Fibroblast of lung (primary cell): ENCODE results near the gene DPYD. TPM values are rescaled to one million over a fixed set of nuclear protein-coding genes. Genes with fewer than 3 reads are reported as not detected.

Source experiments
- DNase-seq, 2 donors: peaks; one replicate each; pipeline versions ENCODE4 v3.0.0 to v3.0.0-alpha.2; 2010; ENCODE audit warnings: low read depth in 2 of 2
- H2AFZ ChIP-seq: 2 replicates; pipeline ENCODE4 v1.5.1; 2012; ENCODE audit warnings: low read length, control low read depth, inconsistent platforms
- H3K27ac ChIP-seq: 2 replicates; pipeline ENCODE4 v1.5.1; 2011; ENCODE audit warnings: low read length, control low read depth; ENCODE audit not compliant: insufficient read depth
- H3K27me3 ChIP-seq: 2 replicates; pipeline ENCODE4 v1.5.1; 2011; ENCODE audit warnings: mild to moderate bottlenecking, low read length; ENCODE audit not compliant: control insufficient read depth, insufficient read depth
- H3K36me3 ChIP-seq: 2 replicates; pipeline ENCODE4 v1.5.1; 2011; ENCODE audit warnings: low read length; ENCODE audit not compliant: control insufficient read depth, insufficient read depth
- H3K4me1 ChIP-seq: 2 replicates; pipeline ENCODE4 v1.5.1; 2011; ENCODE audit warnings: low read length; ENCODE audit not compliant: control insufficient read depth, insufficient read depth; ENCODE audit errors: extremely low read depth
- H3K4me2 ChIP-seq: 2 replicates; pipeline ENCODE4 v1.5.1; 2011; ENCODE audit warnings: low read length, control low read depth; ENCODE audit not compliant: insufficient read depth; ENCODE audit errors: extremely low read depth
- H3K4me3 ChIP-seq, 4 experiments: fragments of 200-600 bp in 1 of 4; sonication (generic) in 1 of 4; replicated peaks in 1 of 4; 2 replicates each; pipeline ENCODE4 v1.5.1; 2011 to 2016; ENCODE audit warnings: low read length in 4 of 4, low read depth in 3 of 4, mild to moderate bottlenecking in 3 of 4, control low read depth in 2 of 4, inconsistent platforms in 1 of 4, mixed read lengths in 1 of 4; ENCODE audit not compliant: insufficient read depth in 1 of 4; ENCODE audit errors: control extremely low read depth in 1 of 4
- H3K79me2 ChIP-seq: 2 replicates; pipeline ENCODE4 v1.5.1; 2012; ENCODE audit warnings: mild to moderate bottlenecking, low read length, inconsistent platforms; ENCODE audit not compliant: control insufficient read depth, insufficient read depth
- H3K9ac ChIP-seq: 2 replicates; pipeline ENCODE4 v1.5.1; 2011; ENCODE audit warnings: mild to moderate bottlenecking, low read length, control low read depth; ENCODE audit not compliant: insufficient read depth
- H3K9me3 ChIP-seq: 2 replicates; pipeline ENCODE4 v1.5.1; 2012; ENCODE audit warnings: low read depth, low read length; ENCODE audit not compliant: control insufficient read depth, insufficient read depth
- H4K20me1 ChIP-seq: 2 replicates; pipeline ENCODE4 v1.5.1; 2011; ENCODE audit warnings: low read length; ENCODE audit not compliant: control insufficient read depth, insufficient read depth; ENCODE audit errors: extremely low read depth
- CTCF ChIP-seq, 2 donors: IDR thresholded peaks in 1 of 2; conservative IDR thresholded peaks in 1 of 2; 1 replicate in 1 of 2; 2 replicates in 1 of 2; pipeline ENCODE4 v1.5.1; 2011 to 2012; ENCODE audit warnings: low read length in 2 of 2, control low read depth in 1 of 2, inconsistent platforms in 1 of 2, low read depth in 1 of 2, mild to moderate bottlenecking in 1 of 2
- EZH2 ChIP-seq: IDR thresholded peaks from 2 replicates; pipeline ENCODE4 v1.5.1; 2012; ENCODE audit warnings: low read length, control low read depth, mild to moderate bottlenecking; ENCODE audit errors: missing control alignments
- polyA plus RNA-seq, 2 donors: library from polyadenylated mRNA; depleted of rRNA in 1 of 2; stranded (reverse) in 1 of 2; unstranded in 1 of 2; fragments of >200 nt; gene quantifications; 2 replicates each; pipeline ENCODE4 v1.2.1, GENCODE V29; 2011 to 2012; ENCODE audit warnings: missing spikeins in 1 of 2
- total RNA-seq: library from RNA; depleted of rRNA; stranded (reverse); fragments of >200 nt; gene quantifications from 2 replicates; pipeline ENCODE4 v1.2.1, GENCODE V29; 2014

The DPYD gene
- total and polyA plus RNA-seq, 2 donors (not counting 1 experiment from before 2014, with no cell fraction given) = 32.0 to 63.1 TPM

- Histone ChIP-seq H3K4me3 (no peak overlapping the region), H3K9ac (no peak overlapping the region), H2AFZ (no peak overlapping the region), H3K36me3 (no peaks in the 10 kb centered on the region), H3K9me3 (no peaks in the 10 kb centered on the region), H3K27ac (no peak overlapping the region), H3K4me2 (no peak overlapping the region), H4K20me1 (no peaks in the 10 kb centered on the region), H3K27me3 (no peaks in the 10 kb centered on the region), H3K79me2 (no peaks in the 10 kb centered on the region), H3K4me1 (no peaks in the 10 kb centered on the region)
- no peak for DNase-seq
- TF ChIP-seq EZH2 (no peak), CTCF (conservative IDR thresholded peaks at IDR 0.05 in 1 of 2, IDR thresholded peaks at IDR 0.05 in 1 of 2; ENCODE audit: low read depth in 1 of 2, low read length in 2 of 2) (no peak)
Observed at GRCh38 chr1:97834899-97835298, 85.9 kb downstream of the DPYD start.

- no peaks in the 10 kb centered on the region for H3K36me3 ChIP-seq
- no peaks in the 10 kb centered on the region for H3K79me2 ChIP-seq
- H3K9ac ChIP-seq = no peak overlapping the region
- no peak overlapping the region for H2AFZ ChIP-seq
- H3K4me3 ChIP-seq = no peak overlapping the region
- H3K4me1 ChIP-seq = no peaks in the 10 kb centered on the region
- H3K4me2 ChIP-seq = no peak overlapping the region
- DNase-seq = no peak
- no peaks in the 10 kb centered on the region for H4K20me1 ChIP-seq
- no peaks in the 10 kb centered on the region for H3K9me3 ChIP-seq
- no peaks in the 10 kb centered on the region for H3K27me3 ChIP-seq
- H3K27ac ChIP-seq = no peak overlapping the region
- TF ChIP-seq CTCF (conservative IDR thresholded peaks at IDR 0.05 in 1 of 2, IDR thresholded peaks at IDR 0.05 in 1 of 2; ENCODE audit: low read depth in 1 of 2, low read length in 2 of 2) = no peak
- no peak for TF ChIP-seq EZH2
Observed at GRCh38 chr1:97833881-97834280, 87.0 kb downstream of the DPYD start.

- H4K20me1 ChIP-seq = no peaks in the 10 kb centered on the region
- TF ChIP-seq EZH2 = no peak
- no peak for TF ChIP-seq CTCF (conservative IDR thresholded peaks at IDR 0.05 in 1 of 2, IDR thresholded peaks at IDR 0.05 in 1 of 2; ENCODE audit: low read depth in 1 of 2, low read length in 2 of 2)
- H3K27me3 ChIP-seq = no peaks in the 10 kb centered on the region
- no peaks in the 10 kb centered on the region for H3K9me3 ChIP-seq
- H3K9ac ChIP-seq = no peak overlapping the region
- no peak overlapping the region for H3K27ac ChIP-seq
- no peak overlapping the region for H3K4me2 ChIP-seq
- no peaks in the 10 kb centered on the region for H3K36me3 ChIP-seq
- H2AFZ ChIP-seq = no peak overlapping the region
- DNase-seq = peak; percentile 36 to 43
- H3K4me1 ChIP-seq = no peaks in the 10 kb centered on the region
- no peak overlapping the region for H3K4me3 ChIP-seq
- no peaks in the 10 kb centered on the region for H3K79me2 ChIP-seq
Observed at GRCh38 chr1:97832481-97832880, 88.4 kb downstream of the DPYD start.
